ENCODE data around the gene PCCA. TPM values are rescaled to one million over a fixed set of nuclear protein-coding genes. Genes with fewer than 3 reads are reported as not detected.

The PCCA gene
- total RNA-seq, 1 experiment from 2014 or later, result 39.9 TPM

- Histone ChIP-seq H3K4me1 (peaks cover 16% of the 10 kb centered on the region), H3K9me3 (no peaks in the 10 kb centered on the region), H3K27me3 (replicated peaks; ENCODE audit: control insufficient read depth, insufficient read depth, low read length) (no peaks in the 10 kb centered on the region), H3K4me3 (ENCODE audit: low read depth, low read length) (no peak overlapping the region), H3K36me3 (ENCODE audit: control insufficient read depth, insufficient read depth, low read length) (no peaks in the 10 kb centered on the region; the same call in 1 of the 2 replicates)
- TF ChIP-seq CTCF (IDR thresholded peaks at IDR 0.05; ENCODE audit: insufficient read depth in 1 of 2, low read depth in 1 of 2, low read length in 1 of 2, severe bottlenecking in 1 of 2, unreplicated experiment in 1 of 2), result no peak
- Mint-ChIP-seq H3K27ac (ENCODE audit: unreplicated experiment) (no peak overlapping the region), H3K4me3 (ENCODE audit: unreplicated experiment) (no peak overlapping the region), H3K27me3 (ENCODE audit: insufficient read depth, unreplicated experiment) (no peaks in the 10 kb centered on the region), H3K4me1 (ENCODE audit: low read depth, unreplicated experiment) (no peaks in the 10 kb centered on the region), H3K36me3 (ENCODE audit: insufficient read depth, unreplicated experiment) (peaks cover 12% of the 10 kb centered on the region), H3K9me3 (ENCODE audit: unreplicated experiment) (no peaks in the 10 kb centered on the region)
- DNase-seq, result no peak
- no TSS peak for BruUV-seq (replicated peaks)
- ChIA-PET CTCF (no interaction called here), POLR2A (no interaction called here)
- intact Hi-C loops (cut with micrococcal nuclease; ENCODE audit: unreplicated experiment), result no loop called here
Measured at GRCh38 chr13:100388923-100389322, 300.0 kb downstream of the PCCA start.

- Mint-ChIP-seq H3K4me1 (ENCODE audit: low read depth, unreplicated experiment) (no peaks in the 10 kb centered on the region), H3K27me3 (ENCODE audit: insufficient read depth, unreplicated experiment) (no peaks in the 10 kb centered on the region), H3K36me3 (ENCODE audit: insufficient read depth, unreplicated experiment) (peaks cover 12% of the 10 kb centered on the region), H3K4me3 (ENCODE audit: unreplicated experiment) (no peak overlapping the region), H3K27ac (ENCODE audit: unreplicated experiment) (no peak overlapping the region), H3K9me3 (ENCODE audit: unreplicated experiment) (no peaks in the 10 kb centered on the region)
- POLR2A ChIA-PET, result no interaction called here
- Histone ChIP-seq H3K27me3 (replicated peaks; ENCODE audit: control insufficient read depth, insufficient read depth, low read length) (no peaks in the 10 kb centered on the region), H3K9me3 (no peaks in the 10 kb centered on the region), H3K36me3 (ENCODE audit: control insufficient read depth, insufficient read depth, low read length) (no peaks in the 10 kb centered on the region; the same call in 1 of the 2 replicates), H3K4me3 (ENCODE audit: low read depth, low read length) (no peak overlapping the region), H3K4me1 (peaks cover 16% of the 10 kb centered on the region)
- no peak for TF ChIP-seq CTCF (IDR thresholded peaks at IDR 0.05; ENCODE audit: insufficient read depth in 1 of 2, low read depth in 1 of 2, low read length in 1 of 2, severe bottlenecking in 1 of 2, unreplicated experiment in 1 of 2)
- no TSS peak for BruUV-seq (replicated peaks)
- CTCF ChIA-PET, result no interaction called here
- intact Hi-C loops (cut with micrococcal nuclease; ENCODE audit: unreplicated experiment), result no loop called here
- no peak for DNase-seq
Measured at GRCh38 chr13:100389617-100390016, 300.7 kb downstream of the PCCA start.

GRCh38 chr13:100392709-100393630, 304.1 kb downstream of the PCCA start:
- Histone ChIP-seq H3K4me1 (peaks cover 16% of the 10 kb centered on the region), H3K4me3 (ENCODE audit: low read depth, low read length) (no peak overlapping the region), H3K36me3 (ENCODE audit: control insufficient read depth, insufficient read depth, low read length) (no peaks in the 10 kb centered on the region; the same call in 1 of the 2 replicates), H3K9me3 (no peaks in the 10 kb centered on the region), H3K27me3 (replicated peaks; ENCODE audit: control insufficient read depth, insufficient read depth, low read length) (no peaks in the 10 kb centered on the region)
- Mint-ChIP-seq H3K9me3 (ENCODE audit: unreplicated experiment) (no peaks in the 10 kb centered on the region), H3K27ac (ENCODE audit: unreplicated experiment) (peak overlapping the region; percentile 75), H3K36me3 (ENCODE audit: insufficient read depth, unreplicated experiment) (peaks cover 7% of the 10 kb centered on the region), H3K27me3 (ENCODE audit: insufficient read depth, unreplicated experiment) (no peaks in the 10 kb centered on the region), H3K4me3 (ENCODE audit: unreplicated experiment) (no peak overlapping the region), H3K4me1 (ENCODE audit: low read depth, unreplicated experiment) (no peaks in the 10 kb centered on the region)
- ChIA-PET CTCF (interaction anchor here (0.6 kb wide), 1 partner anchor 1055 kb away, joined by 4 read pairs; no protein-coding TSS in a partner anchor), POLR2A (no interaction called here)
- peak; percentile 77 to 85 for DNase-seq
- intact Hi-C loops (cut with micrococcal nuclease; ENCODE audit: unreplicated experiment), result no loop called here
- no peak for TF ChIP-seq CTCF (IDR thresholded peaks at IDR 0.05; ENCODE audit: insufficient read depth in 1 of 2, low read depth in 1 of 2, low read length in 1 of 2, severe bottlenecking in 1 of 2, unreplicated experiment in 1 of 2)
- BruUV-seq (replicated peaks), result TSS peak; percentile 32
